ENCODE data around the gene ZSWIM9. TPM values are rescaled to one million over a fixed set of nuclear protein-coding genes. Genes with fewer than 3 reads are reported as not detected.
A peak's percentile ranks its signal among the peaks of the same experiment; 100 is the strongest.

The ZSWIM9 gene
- total and polyA plus RNA-seq, 2 donors (not counting 3 experiments of a cell fraction or from before 2014, with no cell fraction given): 1.0 to 8.6 TPM

- ChIA-PET POLR2A (interaction anchor here (0.5 to 1.6 kb wide), 7 partner anchors 9 to 157 kb away, joined by 3 to 17 read pairs (median 5); partner anchors contain the start of gene PLA2G4C), CTCF (interaction anchor here (1.3 to 5.9 kb wide), 3 partner anchors 12 to 31 kb away, joined by 4 to 112 read pairs (median 76); partner anchors contain the start of gene PLA2G4C)
- Histone ChIP-seq H3K9ac (replicated peaks; ENCODE audit: extremely low read depth, insufficient read depth, low read length) (peak overlapping the region; percentile 75), H3K4me1 (ENCODE audit: control insufficient read depth, extremely low read depth, insufficient read depth, low read length) (peaks cover 51% of the 10 kb centered on the region), H3K36me3 (ENCODE audit: control insufficient read depth in 2 of 2, extremely low read depth in 1 of 2, insufficient read depth in 2 of 2, low read length in 2 of 2) (peaks cover 4 to 10% of the 10 kb centered on the region in 2 experiments), H3K27ac (ENCODE audit: insufficient read depth, low read depth, low read length) (peak overlapping the region; percentile 96), H2AFZ (ENCODE audit: low read depth, low read length) (no peak overlapping the region), H3K9me3 (replicated peaks; ENCODE audit: control insufficient read depth, insufficient read depth, low read length) (no peaks in the 10 kb centered on the region), H4K20me1 (replicated peaks; ENCODE audit: control insufficient read depth, extremely low read depth, insufficient read depth, low read length) (no peaks in the 10 kb centered on the region), H3K9me1 (replicated peaks; ENCODE audit: control insufficient read depth, extremely low read depth, insufficient read depth, low read length) (no peaks in the 10 kb centered on the region), H3K4me2 (ENCODE audit: insufficient read depth, low read length) (no peak overlapping the region), H3K27me3 (ENCODE audit: control insufficient read depth in 2 of 2, insufficient read depth in 2 of 2, low read length in 2 of 2) (no peaks in the 10 kb centered on the region), H3K79me2 (ENCODE audit: control insufficient read depth, insufficient read depth, low read length) (no peaks in the 10 kb centered on the region), H3K4me3 (replicated peaks in 1 of 3; ENCODE audit: insufficient read depth in 1 of 3, low read depth in 1 of 3, low read length in 3 of 3) (no peak overlapping the region)
- BruUV-seq (replicated peaks): TSS peak; percentile 83
- no peak for FAIRE-seq
- dilution Hi-C loops (cut with MboI; ENCODE audit: extremely low pct_ligation_motif_present, low sequenced_read_pairs) (no loop called here), intact Hi-C loops (cut with micrococcal nuclease) (loop anchor here (1.0 to 2.0 kb wide), 2 partner anchors 12 to 126 kb away; partner anchors contain the start of gene PLA2G4C)
- no peak for TF ChIP-seq POLR2AphosphoS5 (IDR thresholded peaks at IDR 0.05; ENCODE audit: insufficient read depth, low read depth, low read length)
- TF ChIP-seq GATA2 (IDR thresholded peaks at IDR 0.05; ENCODE audit: insufficient read depth, insufficient read length, low read depth, low read length): no peak
- TF ChIP-seq CTCF (IDR thresholded peaks at IDR 0.05; ENCODE audit: extremely low read depth in 1 of 2, insufficient read depth in 1 of 2, low read depth in 1 of 2, low read length in 2 of 2): no peak
- no peak for TF ChIP-seq MAX (IDR thresholded peaks at IDR 0.05; ENCODE audit: insufficient read depth, insufficient read length)
- TF ChIP-seq MYC (IDR thresholded peaks at IDR 0.05; ENCODE audit: low read depth, low read length): no peak
- TF ChIP-seq JUN (IDR thresholded peaks at IDR 0.05; ENCODE audit: borderline replicate concordance, insufficient read depth, insufficient read length, low read depth): no peak
- DNase-seq (ENCODE audit: low read depth, low spot score): no peak
These were observed 48.1 kb upstream of the ZSWIM9 start for GRCh38 chr19:48122421-48122820.

All from endothelial cell of umbilical vein (primary cell).